ENCODE results near the gene LTC4S.

DNA sequence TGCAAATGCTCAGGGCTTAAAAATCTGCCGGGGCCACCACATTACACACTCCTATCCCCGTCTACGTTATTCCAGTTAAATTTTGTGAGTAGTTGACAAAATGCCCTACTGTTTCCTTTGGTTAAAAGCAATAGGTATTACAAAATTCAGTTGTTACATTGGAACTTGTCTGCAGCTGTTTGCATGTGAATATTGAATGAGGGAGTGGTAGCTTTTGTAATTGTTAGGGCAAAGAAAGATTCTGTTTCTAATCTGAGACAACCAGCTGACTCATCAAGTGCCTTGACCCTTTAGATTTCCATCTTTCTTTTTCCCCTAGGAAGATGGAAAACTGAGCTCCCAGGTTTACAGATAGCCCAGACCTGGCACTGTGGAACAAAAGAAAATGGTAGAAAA is 31.0 kb upstream of the LTC4S start:
- TF ChIP-seq, protein P1, sequence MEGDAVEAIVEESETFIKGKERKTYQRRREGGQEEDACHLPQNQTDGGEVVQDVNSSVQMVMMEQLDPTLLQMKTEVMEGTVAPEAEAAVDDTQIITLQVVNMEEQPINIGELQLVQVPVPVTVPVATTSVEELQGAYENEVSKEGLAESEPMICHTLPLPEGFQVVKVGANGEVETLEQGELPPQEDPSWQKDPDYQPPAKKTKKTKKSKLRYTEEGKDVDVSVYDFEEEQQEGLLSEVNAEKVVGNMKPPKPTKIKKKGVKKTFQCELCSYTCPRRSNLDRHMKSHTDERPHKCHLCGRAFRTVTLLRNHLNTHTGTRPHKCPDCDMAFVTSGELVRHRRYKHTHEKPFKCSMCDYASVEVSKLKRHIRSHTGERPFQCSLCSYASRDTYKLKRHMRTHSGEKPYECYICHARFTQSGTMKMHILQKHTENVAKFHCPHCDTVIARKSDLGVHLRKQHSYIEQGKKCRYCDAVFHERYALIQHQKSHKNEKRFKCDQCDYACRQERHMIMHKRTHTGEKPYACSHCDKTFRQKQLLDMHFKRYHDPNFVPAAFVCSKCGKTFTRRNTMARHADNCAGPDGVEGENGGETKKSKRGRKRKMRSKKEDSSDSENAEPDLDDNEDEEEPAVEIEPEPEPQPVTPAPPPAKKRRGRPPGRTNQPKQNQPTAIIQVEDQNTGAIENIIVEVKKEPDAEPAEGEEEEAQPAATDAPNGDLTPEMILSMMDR (IDR thresholded peaks at IDR 0.05), result no peak
- TF ChIP-seq POLR2A (IDR thresholded peaks at IDR 0.05) (no peak), POLR2AphosphoS5 (IDR thresholded peaks at IDR 0.05) (no peak)

All from stomach (tissue), 4 donors.